22Rv1 (cell line): Measurements from ENCODE around the gene VAMP7.
"Not testable (repeated sequence)": the region's sequence is repeated elsewhere in the genome, so short reads cannot be mapped to it uniquely, and the experiment has no call there.

Experiments used
- CTCF ChIP-seq: fragments of 450-650 bp; IDR thresholded peaks from 2 replicates; pipeline ENCODE4 v1.5.1; 2017; ENCODE audit warnings: mild to moderate bottlenecking
- ZFX ChIP-seq: fragments of 450-650 bp; IDR thresholded peaks from 2 replicates; pipeline ENCODE4 v1.6.1; 2017; ENCODE audit warnings: antibody characterized with exemption, borderline replicate concordance

DNA sequence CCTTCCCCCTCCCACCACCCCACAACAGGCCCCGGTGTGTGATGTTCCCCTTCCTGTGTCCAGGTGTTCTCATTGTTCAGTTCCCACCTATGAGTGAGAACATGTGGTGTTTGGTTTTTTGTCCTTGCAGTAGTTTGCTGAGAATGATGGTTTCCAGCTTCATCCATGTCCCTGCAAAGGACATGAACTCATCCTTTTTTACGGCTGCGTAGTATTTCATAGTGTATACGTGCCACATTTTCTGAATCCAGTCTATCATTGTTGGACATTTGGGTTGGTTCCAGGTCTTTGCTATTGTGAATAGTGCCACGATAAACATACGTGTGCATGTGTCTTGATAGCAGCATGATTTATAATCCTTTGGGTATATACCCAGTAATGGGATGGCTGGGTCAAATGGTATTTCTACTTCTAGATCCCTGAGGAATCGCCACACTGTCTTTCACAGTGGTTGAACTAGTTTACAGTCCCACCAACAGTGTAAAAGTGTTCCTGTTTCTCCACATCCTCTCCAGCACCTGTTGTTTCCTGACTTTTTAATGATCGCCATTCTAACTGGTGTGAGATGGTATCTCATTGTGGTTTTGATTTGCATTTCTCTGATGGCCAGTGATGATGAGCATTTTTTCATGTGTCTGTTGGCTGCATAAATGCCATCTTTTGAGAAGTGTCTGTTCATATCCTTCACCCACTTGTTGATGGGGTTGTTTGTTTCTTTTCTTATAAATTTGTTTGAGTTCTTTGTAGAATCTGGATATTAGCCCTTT is 49.9 kb downstream of the VAMP7 start:
- not testable (repeated sequence) for TF ChIP-seq CTCF, ZFX
